NCI-H1105 (cell line): ENCODE measurements around the gene FBLN7.
A peak's percentile ranks its signal among the peaks of the same experiment; 100 is the strongest.
"Not testable (repeated sequence)": the region's sequence is repeated elsewhere in the genome, so short reads cannot be mapped to it uniquely, and the experiment has no call there.

Experiments used
- DNase-seq: peaks from one replicate; lab custom pipeline; 2025; lab: John Stamatoyannopoulos, UW

The FBLN7 gene, protein sequence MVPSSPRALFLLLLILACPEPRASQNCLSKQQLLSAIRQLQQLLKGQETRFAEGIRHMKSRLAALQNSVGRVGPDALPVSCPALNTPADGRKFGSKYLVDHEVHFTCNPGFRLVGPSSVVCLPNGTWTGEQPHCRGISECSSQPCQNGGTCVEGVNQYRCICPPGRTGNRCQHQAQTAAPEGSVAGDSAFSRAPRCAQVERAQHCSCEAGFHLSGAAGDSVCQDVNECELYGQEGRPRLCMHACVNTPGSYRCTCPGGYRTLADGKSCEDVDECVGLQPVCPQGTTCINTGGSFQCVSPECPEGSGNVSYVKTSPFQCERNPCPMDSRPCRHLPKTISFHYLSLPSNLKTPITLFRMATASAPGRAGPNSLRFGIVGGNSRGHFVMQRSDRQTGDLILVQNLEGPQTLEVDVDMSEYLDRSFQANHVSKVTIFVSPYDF

DNA sequence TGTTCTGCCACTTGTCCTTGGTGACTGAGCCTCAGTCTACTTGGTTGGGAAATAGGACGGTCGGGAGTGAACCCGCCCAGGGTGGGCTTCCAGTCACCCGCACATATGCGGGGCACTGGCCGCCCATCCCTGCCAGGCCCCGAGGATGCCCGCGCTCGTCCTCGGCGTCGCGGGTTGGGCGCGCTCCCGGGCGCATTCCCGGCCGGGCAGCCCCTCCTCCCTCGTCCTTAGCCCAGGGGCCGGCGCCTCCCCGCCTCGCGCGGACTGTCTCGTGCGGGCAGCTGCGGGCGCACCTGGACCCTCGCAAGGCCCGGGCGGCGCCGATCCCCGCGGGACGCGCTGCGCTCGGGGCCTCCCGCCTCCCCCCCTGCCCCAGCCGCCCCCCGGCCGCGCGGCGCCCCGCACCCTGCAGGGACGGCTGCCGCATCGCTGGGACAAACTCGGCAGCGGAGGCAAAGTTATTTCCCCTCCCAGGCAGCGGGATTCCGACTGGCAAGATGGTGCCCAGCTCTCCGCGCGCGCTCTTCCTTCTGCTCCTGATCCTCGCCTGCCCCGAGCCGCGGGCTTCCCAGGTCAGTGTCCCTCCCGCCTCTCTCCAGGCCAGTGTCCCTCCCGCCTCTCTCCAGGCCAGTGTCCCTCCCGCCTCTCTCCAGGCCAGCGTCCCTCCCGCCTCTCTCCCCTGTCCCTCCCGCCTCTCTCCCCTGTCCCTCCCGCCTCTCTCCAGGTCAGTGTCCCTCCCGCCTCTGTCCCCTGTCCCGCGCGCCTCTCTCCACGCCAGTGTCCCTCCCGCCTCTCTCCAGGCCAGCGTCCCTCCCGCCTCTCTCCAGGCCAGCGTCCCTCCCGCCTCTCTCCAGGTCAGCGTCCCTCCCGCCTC lies at the start of gene FBLN7:
Gene FBLN7, plus strand, starts transcription at position 227 of the 874 bp plus-strand sequence. Its CDS starts 271 bp downstream, at position 498.
- DNase-seq = no peak

DNA sequence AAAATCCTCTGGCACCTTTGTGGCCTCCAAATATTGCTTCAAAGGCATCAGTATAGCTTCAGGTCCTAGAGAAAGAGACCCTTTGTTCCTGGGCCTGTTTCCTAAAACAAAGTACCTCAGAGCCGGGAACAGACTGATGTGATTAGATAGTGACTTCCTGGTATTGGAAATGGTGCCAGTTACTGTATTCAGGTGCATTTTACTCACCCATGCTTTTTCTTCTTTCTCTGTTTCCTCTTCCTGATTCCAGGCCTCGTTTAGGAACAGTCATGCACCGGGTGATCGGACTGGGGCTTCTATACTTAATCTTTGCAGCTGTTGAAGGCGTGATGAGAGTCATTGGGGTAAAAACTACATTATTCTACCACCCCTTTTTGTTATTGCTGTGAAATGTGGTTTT lies 48.8 kb upstream of the FBLN7 start:
- DNase-seq = no peak

- no peak for DNase-seq
Measured at GRCh38 chr2:112092286-112093041, 45.7 kb upstream of the FBLN7 start.

DNA sequence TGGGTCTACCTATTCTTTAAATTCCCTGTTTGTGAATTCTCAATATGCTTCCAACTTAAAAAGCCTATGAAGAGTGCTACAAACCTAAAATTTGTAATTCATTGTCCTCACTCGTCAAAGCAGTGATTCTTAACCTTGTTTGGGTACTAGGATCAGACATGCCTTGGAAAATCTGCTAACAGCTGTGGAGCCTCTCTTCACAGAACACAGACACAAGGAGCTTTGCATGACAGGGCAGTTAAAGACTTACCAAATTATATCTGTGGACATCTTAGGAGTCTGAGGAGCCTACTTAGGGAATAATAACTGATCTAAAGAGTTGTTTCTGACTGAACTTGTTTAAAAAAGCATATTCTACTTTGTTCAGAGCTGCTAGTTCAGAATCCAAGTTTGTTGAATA lies 45.0 kb upstream of the FBLN7 start:
- DNase-seq = no peak

DNA sequence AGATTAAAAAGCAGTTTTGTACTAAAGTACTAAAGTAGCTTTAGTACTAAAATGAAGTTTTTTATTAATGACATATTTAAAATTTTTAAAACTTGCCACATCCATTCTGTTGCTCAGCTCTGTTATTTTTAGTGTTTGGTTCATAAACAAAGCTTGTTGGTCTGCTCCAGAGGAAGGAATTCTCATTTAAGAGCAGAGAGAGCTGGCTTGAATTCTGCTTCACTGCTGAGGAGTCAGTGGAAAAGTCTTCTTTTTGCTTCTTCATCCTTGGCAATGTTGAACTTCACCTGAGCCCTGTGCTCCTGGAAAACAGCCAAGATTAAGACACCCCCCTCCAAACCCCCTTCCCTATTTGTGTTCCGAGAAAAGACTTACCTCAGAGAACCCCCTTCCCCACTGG lies 42.5 kb upstream of the FBLN7 start:
- no peak for DNase-seq

DNA sequence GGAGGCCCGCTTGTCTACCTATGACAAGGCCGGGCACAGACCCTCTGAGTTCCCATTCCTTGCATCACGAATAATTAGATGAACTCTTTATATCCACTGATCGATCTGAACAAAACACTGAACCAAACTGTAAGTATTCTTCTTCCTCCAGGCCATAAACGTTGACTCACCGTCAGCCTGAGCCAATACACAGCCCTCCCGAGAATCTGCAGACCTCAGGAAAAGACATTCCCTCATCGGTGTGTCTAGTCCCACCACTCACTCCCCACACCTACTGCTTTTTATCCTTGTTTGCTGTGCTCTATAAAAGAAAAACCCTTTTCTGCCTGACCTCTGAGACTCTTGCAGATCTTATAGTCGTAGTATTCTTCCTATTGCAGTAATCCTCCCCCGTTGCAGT lies 42.1 kb upstream of the FBLN7 start:
- DNase-seq = no peak

DNA sequence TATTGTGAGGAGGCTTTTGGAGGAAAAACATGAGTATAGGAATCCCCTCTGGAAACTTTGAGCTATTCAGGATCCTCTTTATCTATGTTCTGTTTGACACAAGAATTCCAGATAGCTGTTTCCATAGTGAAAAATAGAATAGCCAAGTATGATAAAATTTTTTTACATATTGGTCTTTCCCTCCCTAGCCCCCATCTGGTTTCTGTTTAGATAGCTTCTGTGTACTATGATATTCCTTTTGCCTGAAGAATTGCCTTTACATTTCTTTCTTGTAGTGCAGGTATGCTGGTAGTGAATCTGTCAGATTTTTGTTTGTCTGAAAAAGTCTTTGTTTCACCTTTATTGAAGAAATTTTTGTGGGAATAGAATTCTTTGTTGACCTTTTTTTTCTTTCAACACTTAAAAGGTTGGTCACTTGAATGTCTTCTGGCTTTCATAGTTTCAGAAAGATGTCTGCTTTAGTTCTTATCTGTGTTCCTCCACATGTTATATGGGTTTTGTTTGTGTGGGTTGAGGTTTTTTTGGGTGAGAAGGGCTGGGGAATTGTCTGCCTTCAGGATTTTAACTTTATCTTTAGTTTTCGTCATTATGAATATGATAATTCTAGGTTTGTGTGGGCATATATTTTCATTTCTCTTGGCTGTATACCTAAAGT lies 29.9 kb upstream of the FBLN7 start:
- no peak for DNase-seq

DNA sequence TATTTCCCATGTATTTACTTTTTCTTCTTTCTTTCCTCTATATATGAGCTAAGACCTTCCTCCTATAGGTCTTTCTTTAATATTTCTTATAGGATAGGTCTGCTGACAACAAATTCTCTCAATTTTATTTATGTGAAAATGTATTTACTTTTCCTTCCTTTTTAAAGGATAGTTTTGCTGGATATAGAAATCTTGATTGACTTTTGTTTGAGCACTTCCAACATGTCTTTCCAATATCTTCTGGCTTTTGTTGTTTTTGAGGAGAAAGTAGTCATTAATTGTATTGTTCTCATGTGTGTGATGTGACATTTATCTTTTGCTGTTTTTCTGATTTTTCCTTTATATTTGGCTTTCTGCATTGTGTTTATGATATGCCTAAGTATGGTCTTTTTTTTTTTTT lies 28.9 kb upstream of the FBLN7 start:
- DNase-seq = no peak

DNA sequence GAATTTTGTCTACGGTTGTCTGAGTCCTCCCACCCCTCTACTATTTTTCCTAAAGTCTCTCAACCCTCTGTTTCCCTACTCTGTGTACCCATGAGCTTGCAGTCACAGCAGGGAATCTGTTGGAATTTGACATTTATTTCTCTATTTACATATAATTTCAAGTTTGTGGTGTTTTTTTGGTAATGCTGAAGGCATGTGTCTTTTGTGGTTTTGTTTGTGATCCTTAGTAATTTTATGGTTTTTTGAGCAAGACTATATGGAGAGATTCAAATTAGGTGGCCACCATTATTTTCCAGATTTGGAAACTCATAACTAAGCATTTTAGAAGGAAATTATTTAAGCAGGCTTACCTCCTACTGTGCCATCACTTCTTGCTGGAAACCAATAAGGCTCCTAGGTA lies 27.2 kb upstream of the FBLN7 start:
- no peak for DNase-seq

DNA sequence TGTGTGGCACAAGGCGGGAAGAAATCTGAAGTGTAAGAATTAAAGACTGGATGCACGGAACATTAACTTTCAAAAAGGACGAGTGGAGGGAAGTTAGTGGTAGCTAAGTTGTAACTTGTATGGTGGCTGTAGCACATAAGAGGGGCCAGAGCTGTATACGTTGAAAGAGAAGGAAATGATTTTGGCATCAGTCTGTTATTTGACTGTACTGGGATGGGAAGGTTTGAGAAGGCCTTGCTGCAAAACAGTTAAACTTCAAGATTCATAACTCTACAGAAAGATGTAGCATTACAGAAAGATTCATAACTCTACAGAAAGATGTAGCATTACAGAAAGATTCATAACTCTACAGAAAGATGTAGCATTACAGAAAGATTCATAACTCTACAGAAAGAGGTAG lies 24.8 kb upstream of the FBLN7 start:
- not testable (repeated sequence) for DNase-seq

- DNase-seq = no peak
Measured at GRCh38 chr2:112118148-112118547, 20.0 kb upstream of the FBLN7 start.

GRCh38 chr2:112121682-112122254 lies 16.4 kb upstream of the FBLN7 start:
- peak; percentile 33 for DNase-seq

DNA sequence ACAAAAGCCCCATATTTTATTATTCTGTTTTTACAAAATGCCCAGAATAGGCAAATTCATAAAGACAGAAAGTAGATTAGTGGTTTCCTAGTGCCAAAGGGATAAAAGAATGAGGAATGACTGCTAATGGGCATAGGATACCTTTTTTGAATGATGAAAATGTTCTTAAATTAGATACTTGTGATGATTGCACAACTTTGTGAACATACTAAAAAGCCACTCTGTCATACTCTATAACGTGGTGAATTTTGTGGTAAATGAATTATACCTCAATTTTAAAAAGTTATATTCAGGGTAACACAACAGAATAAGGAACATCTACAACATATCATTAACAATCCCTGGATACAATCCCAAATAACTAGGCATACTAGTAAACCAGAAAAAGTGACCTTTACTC lies 9.1 kb upstream of the FBLN7 start:
- DNase-seq = no peak

GRCh38 chr2:112133344-112133743 lies 4.8 kb upstream of the FBLN7 start:
- DNase-seq = no peak

DNA sequence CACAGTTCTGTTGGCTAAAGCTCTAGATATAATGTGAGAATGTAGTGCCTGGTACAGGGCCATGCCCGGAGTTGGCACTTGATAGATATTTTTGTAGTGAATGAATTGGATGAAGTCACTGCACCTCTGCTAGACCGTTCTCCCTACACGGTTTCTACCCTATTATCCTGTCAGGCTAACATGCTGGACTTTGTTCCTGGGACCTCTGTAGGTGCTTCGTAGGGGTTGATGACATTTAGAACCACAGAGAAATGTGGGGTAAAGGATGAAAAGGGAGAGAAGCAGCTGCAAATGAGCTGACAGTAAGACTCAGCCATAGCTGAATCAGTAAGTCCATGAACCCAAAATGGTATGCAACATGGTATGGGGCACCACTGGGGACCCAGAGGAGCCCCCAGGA lies 4.1 kb upstream of the FBLN7 start:
- DNase-seq = no peak

GRCh38 chr2:112136096-112136495 lies 2.1 kb upstream of the FBLN7 start:
- no peak for DNase-seq

- DNase-seq = no peak
Measured at GRCh38 chr2:112137516-112138158, 548 bp upstream of the FBLN7 start.

- not testable (repeated sequence) for DNase-seq
Measured at GRCh38 chr2:112139033-112139614, 939 bp downstream of the FBLN7 start.

DNA sequence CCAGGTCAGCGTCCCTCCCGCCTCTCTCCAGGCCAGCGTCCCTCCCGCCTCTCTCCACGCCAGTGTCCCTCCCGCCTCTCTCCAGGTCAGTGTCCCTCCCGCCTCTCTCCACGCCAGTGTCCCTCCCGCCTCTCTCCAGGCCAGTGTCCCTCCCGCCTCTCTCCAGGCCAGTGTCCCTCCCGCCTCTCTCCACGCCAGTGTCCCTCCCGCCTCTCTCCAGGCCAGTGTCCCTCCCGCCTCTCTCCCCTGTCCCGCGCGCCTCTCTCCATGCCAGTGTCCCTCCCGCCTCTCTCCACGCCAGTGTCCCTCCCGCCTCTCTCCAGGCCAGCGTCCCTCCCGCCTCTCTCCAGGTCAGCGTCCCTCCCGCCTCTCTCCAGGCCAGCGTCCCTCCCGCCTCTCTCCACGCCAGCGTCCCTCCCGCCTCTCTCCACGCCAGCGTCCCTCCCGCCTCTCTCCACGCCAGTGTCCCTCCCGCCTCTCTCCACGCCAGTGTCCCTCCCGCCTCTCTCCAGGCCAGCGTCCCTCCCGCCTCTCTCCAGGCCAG lies 1.5 kb downstream of the FBLN7 start:
- DNase-seq = not testable (repeated sequence)

- DNase-seq = no peak
Measured at GRCh38 chr2:112140205-112140802, 2.1 kb downstream of the FBLN7 start.
